Fibroblast of lung (primary cell): ENCODE data around the gene ATF4. TPM values are rescaled to one million over a fixed set of nuclear protein-coding genes. Genes with fewer than 3 reads are reported as not detected.
"Not testable (repeated sequence)": the region's sequence is repeated elsewhere in the genome, so short reads cannot be mapped to it uniquely, and the experiment has no call there.

Experiments used
- DNase-seq, 2 donors: peaks; one replicate each; pipeline versions ENCODE4 v3.0.0 to v3.0.0-alpha.2; 2010; ENCODE audit warnings: low read depth in 2 of 2
- H2AFZ ChIP-seq: 2 replicates; pipeline ENCODE4 v1.5.1; 2012; ENCODE audit warnings: low read length, control low read depth, inconsistent platforms
- H3K27ac ChIP-seq: 2 replicates; pipeline ENCODE4 v1.5.1; 2011; ENCODE audit warnings: low read length, control low read depth; ENCODE audit not compliant: insufficient read depth
- H3K27me3 ChIP-seq: 2 replicates; pipeline ENCODE4 v1.5.1; 2011; ENCODE audit warnings: mild to moderate bottlenecking, low read length; ENCODE audit not compliant: control insufficient read depth, insufficient read depth
- H3K36me3 ChIP-seq: 2 replicates; pipeline ENCODE4 v1.5.1; 2011; ENCODE audit warnings: low read length; ENCODE audit not compliant: control insufficient read depth, insufficient read depth
- H3K4me1 ChIP-seq: 2 replicates; pipeline ENCODE4 v1.5.1; 2011; ENCODE audit warnings: low read length; ENCODE audit not compliant: control insufficient read depth, insufficient read depth; ENCODE audit errors: extremely low read depth
- H3K4me2 ChIP-seq: 2 replicates; pipeline ENCODE4 v1.5.1; 2011; ENCODE audit warnings: low read length, control low read depth; ENCODE audit not compliant: insufficient read depth; ENCODE audit errors: extremely low read depth
- H3K4me3 ChIP-seq, 4 experiments: fragments of 200-600 bp in 1 of 4; sonication (generic) in 1 of 4; replicated peaks in 1 of 4; 2 replicates each; pipeline ENCODE4 v1.5.1; 2011 to 2016; ENCODE audit warnings: low read length in 4 of 4, low read depth in 3 of 4, mild to moderate bottlenecking in 3 of 4, control low read depth in 2 of 4, inconsistent platforms in 1 of 4, mixed read lengths in 1 of 4; ENCODE audit not compliant: insufficient read depth in 1 of 4; ENCODE audit errors: control extremely low read depth in 1 of 4
- H3K79me2 ChIP-seq: 2 replicates; pipeline ENCODE4 v1.5.1; 2012; ENCODE audit warnings: mild to moderate bottlenecking, low read length, inconsistent platforms; ENCODE audit not compliant: control insufficient read depth, insufficient read depth
- H3K9ac ChIP-seq: 2 replicates; pipeline ENCODE4 v1.5.1; 2011; ENCODE audit warnings: mild to moderate bottlenecking, low read length, control low read depth; ENCODE audit not compliant: insufficient read depth
- H3K9me3 ChIP-seq: 2 replicates; pipeline ENCODE4 v1.5.1; 2012; ENCODE audit warnings: low read depth, low read length; ENCODE audit not compliant: control insufficient read depth, insufficient read depth
- H4K20me1 ChIP-seq: 2 replicates; pipeline ENCODE4 v1.5.1; 2011; ENCODE audit warnings: low read length; ENCODE audit not compliant: control insufficient read depth, insufficient read depth; ENCODE audit errors: extremely low read depth
- CTCF ChIP-seq, 2 donors: IDR thresholded peaks in 1 of 2; conservative IDR thresholded peaks in 1 of 2; 1 replicate in 1 of 2; 2 replicates in 1 of 2; pipeline ENCODE4 v1.5.1; 2011 to 2012; ENCODE audit warnings: low read length in 2 of 2, control low read depth in 1 of 2, inconsistent platforms in 1 of 2, low read depth in 1 of 2, mild to moderate bottlenecking in 1 of 2
- EZH2 ChIP-seq: IDR thresholded peaks from 2 replicates; pipeline ENCODE4 v1.5.1; 2012; ENCODE audit warnings: low read length, control low read depth, mild to moderate bottlenecking; ENCODE audit errors: missing control alignments
- polyA plus RNA-seq, 2 donors: library from polyadenylated mRNA; depleted of rRNA in 1 of 2; stranded (reverse) in 1 of 2; unstranded in 1 of 2; fragments of >200 nt; gene quantifications; 2 replicates each; pipeline ENCODE4 v1.2.1, GENCODE V29; 2011 to 2012; ENCODE audit warnings: missing spikeins in 1 of 2
- total RNA-seq: library from RNA; depleted of rRNA; stranded (reverse); fragments of >200 nt; gene quantifications from 2 replicates; pipeline ENCODE4 v1.2.1, GENCODE V29; 2014

Gene ATF4
- total and polyA plus RNA-seq, 2 donors (not counting 1 experiment from before 2014, with no cell fraction given): 546 to 555 TPM

GRCh38 chr22:39518996-39519680 lies 1.2 kb upstream of the ATF4 start:
- Histone ChIP-seq H3K79me2 (peaks cover 38% of the 10 kb centered on the region), H3K9me3 (no peaks in the 10 kb centered on the region), H3K36me3 (peaks cover 23% of the 10 kb centered on the region), H3K27me3 (no peaks in the 10 kb centered on the region), H3K4me3 (peak overlapping the region; percentile 70 to 99 (median 90)), H4K20me1 (peaks cover 3% of the 10 kb centered on the region), H3K4me1 (peaks cover 5% of the 10 kb centered on the region), H3K9ac (peak overlapping the region; percentile 99), H2AFZ (peak overlapping the region; percentile 7), H3K27ac (peak overlapping the region; percentile 98), H3K4me2 (peak overlapping the region; percentile 84)
- peak; percentile 46 for DNase-seq
- TF ChIP-seq EZH2: no peak
- no peak for TF ChIP-seq CTCF (conservative IDR thresholded peaks at IDR 0.05 in 1 of 2, IDR thresholded peaks at IDR 0.05 in 1 of 2; ENCODE audit: low read depth in 1 of 2, low read length in 2 of 2)

- Histone ChIP-seq H2AFZ (no peak overlapping the region), H3K36me3 (peaks cover 27% of the 10 kb centered on the region), H3K79me2 (peaks cover 44% of the 10 kb centered on the region), H3K9ac (peak overlapping the region; percentile 99), H3K4me1 (peaks cover 7% of the 10 kb centered on the region), H4K20me1 (peaks cover 3% of the 10 kb centered on the region), H3K4me2 (peak overlapping the region; percentile 84), H3K27me3 (no peaks in the 10 kb centered on the region), H3K9me3 (no peaks in the 10 kb centered on the region), H3K27ac (peak overlapping the region; percentile 98), H3K4me3 (peak overlapping the region; percentile 70 to 99 (median 90))
- peak in 1 of 2 donors; percentile 11 for TF ChIP-seq CTCF (conservative IDR thresholded peaks at IDR 0.05 in 1 of 2, IDR thresholded peaks at IDR 0.05 in 1 of 2; ENCODE audit: low read depth in 1 of 2, low read length in 2 of 2)
- TF ChIP-seq EZH2: no peak
- peak; percentile 58 to 62 for DNase-seq
Observed at GRCh38 chr22:39519681-39520225, 609 bp upstream of the ATF4 start.

GRCh38 chr22:39521106-39521885 lies 934 bp downstream of the ATF4 start:
- H3K4me2 ChIP-seq: peak overlapping the region; percentile 92
- H3K79me2 ChIP-seq: peaks cover 42% of the 10 kb centered on the region
- H3K9ac ChIP-seq: peak overlapping the region; percentile 99
- peak overlapping the region; percentile 98 for H3K27ac ChIP-seq
- peak; percentile 70 to 84 for DNase-seq
- not testable (repeated sequence) for H3K4me1 ChIP-seq, H3K9me3 ChIP-seq, H4K20me1 ChIP-seq, H2AFZ ChIP-seq, H3K27me3 ChIP-seq
- peaks cover 22% of the 10 kb centered on the region for H3K36me3 ChIP-seq
- H3K4me3 ChIP-seq: peak overlapping the region; percentile 70 to 99 (median 90)

- peaks cover 20% of the 10 kb centered on the region for H3K36me3 ChIP-seq
- not testable (repeated sequence) for H3K4me1 ChIP-seq, H3K9me3 ChIP-seq, H4K20me1 ChIP-seq, H3K27me3 ChIP-seq, H2AFZ ChIP-seq, DNase-seq
- peak overlapping the region; percentile 99 for H3K9ac ChIP-seq
- peak overlapping the region; percentile 70 to 99 (median 90) for H3K4me3 ChIP-seq
- peaks cover 42% of the 10 kb centered on the region for H3K79me2 ChIP-seq
- H3K27ac ChIP-seq: peak overlapping the region; percentile 98
- peak overlapping the region; percentile 92 for H3K4me2 ChIP-seq
Observed at GRCh38 chr22:39522091-39522490, 1.7 kb downstream of the ATF4 start.
